ENCODE measurements around the gene KRT16.
A peak's percentile ranks its signal among the peaks of the same experiment; 100 is the strongest.

KRT16 gene

DNA sequence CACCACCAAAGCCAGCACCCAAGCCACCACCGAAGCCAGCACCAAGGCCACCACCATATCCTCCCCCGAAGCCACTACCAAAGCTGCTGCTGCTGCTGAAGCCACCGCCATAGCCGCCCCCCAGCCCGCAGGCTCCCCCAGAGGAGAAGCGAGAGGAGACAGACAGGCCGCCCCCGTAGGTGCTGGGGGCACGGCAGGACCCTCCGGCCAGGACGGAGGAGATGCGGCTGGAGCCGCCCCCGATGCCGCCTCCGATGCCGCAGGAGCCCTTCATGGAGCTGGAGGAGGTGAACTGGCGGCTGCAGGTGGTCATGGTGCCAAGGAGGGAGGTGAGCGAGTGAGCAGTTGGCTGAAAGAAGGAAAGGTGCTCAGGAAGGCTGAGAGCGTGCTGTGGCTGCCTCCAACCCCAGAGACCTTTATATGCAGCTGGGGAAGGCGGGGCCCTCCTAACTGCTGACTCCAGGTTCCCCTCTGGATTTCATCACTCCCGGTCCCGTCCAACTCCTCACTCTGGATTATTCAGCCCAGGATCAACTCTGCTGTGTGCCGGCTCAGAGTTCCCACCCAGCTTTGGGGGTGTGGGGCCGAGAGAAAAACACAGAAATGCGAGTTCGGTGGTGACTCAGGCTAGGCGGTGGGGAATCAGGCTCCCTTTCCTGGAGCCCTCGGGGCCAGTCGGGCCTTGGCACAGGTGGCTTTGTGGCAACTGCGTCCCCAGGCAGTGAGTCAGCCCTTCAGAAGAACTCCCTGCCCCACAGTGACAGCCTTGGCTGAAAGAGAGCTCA lies at the start of gene KRT16:
Gene KRT16 (minus strand): TSS at position 392 of the 785 bp plus-strand sequence. CDS start 79 bp downstream, at position 313.
- DNase-seq (ENCODE audit: low read depth), result peak; percentile 5

DNA sequence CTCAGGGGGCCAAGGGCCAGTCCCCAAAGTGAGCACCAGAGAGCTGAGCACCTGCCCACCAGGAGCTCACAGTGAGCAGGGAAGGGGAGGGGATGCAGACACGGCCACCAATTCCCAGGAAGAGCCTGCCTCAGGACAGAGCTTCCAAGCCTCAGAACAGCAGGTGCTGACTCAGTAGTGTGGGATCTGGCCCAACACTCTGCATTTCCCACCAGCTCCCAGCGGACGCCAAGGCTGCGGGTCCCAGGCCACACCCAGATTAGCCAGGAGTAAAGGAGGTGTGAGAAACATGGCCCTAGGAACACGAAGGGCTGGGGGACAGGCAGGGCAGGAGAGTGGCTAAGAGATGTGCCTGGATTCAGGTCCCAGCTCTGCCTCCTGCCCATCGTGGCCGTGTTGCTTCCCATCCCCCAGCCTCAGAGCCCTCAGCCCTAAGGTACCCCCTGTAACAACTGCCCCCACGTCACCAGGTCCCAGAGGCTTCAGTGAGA lies 47.7 kb upstream of the KRT16 start:
- no peak for DNase-seq (ENCODE audit: low read depth)

DNA sequence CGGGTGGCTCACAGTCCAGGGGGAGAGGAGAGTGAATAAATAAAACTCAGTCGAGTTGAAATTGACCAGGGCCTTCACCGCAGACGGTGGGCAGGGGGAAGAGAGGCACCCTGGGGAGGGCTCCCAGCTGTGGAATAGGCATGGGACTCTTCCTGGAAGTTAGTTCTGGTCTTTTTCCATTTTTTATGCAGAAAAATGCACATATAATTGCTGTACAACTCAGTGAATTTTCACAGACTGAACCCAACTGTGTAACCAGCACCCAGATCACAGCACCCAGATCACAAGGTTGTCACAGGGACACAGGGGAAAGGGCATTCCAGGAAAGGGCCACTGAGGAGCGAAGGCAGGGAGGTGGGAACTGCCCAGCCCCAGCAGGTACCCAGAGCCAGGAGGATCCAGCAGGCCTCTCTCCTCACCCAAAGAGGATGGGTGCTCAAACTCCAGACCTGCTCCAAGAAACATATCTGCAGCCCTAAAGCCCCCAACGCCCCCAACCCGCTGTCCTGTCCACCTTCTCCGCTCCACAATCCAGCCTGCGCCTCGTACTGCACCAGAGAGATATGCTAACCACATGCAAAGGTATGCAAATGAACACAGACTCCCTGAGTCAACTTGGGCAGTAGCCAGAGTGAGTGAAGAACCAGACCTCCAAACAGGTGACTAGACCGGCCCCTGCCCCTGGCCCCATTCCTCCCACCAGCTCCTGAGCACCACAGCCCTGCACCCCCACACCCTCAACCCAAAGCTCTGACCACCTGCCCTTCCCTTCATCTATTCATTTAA lies 47.1 kb upstream of the KRT16 start:
- DNase-seq (ENCODE audit: low read depth), result no peak

DNA sequence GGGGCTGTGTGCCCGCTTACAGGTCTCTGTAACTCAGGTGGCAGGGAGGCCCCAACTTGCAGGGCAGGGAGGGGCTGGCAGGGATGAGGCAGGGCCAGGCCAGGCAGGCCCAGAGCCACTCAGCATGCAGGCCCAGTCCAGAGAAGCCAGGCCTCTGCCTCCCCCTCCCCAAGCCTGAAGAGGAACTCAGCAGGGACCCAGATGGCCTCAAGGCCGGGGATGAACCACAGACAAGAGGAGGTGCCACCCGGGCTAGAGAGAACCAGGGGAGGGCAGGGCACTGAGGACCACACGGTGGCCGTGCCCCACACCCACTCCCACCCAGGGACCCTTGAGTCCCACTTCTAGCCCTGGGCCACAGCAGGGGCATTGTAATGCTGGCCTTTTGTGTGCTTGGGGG lies 46.3 kb upstream of the KRT16 start:
- no peak for DNase-seq (ENCODE audit: low read depth)

DNA sequence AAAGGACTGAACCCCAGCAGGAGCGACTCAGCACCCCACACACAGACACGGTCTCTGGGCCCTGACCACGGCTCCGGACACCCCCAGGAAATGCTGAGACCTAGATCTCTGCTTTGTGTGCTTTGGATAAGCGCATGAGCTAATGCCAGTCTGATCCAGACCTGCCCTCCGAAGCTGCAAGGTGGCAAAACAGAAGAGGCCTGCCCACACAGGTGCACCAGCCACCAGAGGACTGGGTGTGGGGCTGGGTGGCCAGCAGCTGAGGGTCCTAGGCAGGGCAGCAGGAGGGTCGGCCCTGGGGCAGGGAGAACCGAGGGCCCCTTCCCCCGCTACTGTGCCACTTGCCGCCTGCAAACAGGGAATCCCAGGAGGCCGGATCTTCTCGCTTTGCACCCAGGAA lies 45.4 kb upstream of the KRT16 start:
- no peak for DNase-seq (ENCODE audit: low read depth)

DNA sequence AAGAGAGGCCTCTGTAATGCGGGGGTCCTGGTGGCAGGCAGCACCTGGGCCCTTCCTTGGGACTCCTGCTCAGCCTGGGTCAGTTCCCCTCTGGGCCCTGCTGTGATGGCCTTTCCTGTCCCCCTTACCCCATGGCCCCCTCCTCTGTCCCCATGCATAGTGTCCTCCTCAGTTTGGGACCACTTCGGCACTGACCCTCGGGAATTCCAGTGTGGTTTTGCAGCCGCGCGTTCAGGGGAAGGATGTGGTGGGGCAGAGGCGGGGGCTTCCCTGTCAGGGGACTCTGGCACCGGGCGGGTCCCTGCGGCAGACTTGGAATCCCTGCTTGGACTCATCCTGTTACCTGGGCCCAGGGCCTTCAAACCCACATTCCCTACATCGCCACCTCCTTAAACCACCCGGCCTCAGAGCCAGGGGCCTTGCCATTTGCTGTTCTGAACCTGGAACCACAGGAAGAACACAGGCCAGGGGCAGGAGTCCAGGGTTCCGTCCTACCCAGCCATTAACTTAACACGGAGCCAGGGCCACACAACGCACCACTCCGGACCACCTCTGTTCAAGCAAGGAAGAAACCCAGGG lies 44.7 kb upstream of the KRT16 start:
- DNase-seq (ENCODE audit: low read depth), result no peak

DNA sequence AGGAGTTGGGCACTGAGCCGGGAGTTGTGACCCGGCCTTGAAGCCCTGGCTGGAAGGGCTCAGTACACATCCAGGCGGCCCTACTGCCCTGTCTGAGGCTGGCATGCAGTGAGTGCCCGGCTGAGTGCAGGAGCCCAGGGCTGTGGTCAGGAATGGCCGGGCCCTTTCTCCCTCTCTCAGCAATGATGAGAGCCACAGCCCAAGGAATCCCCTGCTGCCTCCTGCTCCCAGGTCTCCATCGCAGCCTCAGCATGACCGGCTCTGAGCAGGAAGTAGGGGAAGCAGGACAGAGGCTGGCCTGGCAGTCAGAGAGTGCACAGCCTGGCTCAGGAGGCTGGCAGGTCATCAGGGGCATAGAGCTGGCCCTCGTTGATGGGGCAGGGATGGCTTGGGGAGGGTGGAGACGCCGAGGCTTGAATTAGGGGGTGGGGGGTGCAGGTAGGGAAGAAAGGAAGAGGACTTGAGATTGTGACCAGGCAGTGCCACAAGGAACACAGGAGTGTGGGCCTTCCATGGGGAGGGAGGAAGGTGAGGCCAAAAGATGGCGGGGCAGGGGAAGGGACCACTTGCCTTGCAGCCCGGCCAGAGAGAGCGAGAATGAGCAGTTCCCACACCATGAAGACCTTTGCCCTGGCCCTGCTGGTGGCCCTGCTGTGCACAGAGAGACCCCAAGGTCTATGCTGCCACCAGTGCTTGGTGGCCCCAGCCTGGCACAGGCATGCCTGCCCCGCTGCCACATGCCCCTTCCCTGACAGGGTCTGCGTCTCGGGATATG lies 43.9 kb upstream of the KRT16 start:
- DNase-seq (ENCODE audit: low read depth), result no peak

DNA sequence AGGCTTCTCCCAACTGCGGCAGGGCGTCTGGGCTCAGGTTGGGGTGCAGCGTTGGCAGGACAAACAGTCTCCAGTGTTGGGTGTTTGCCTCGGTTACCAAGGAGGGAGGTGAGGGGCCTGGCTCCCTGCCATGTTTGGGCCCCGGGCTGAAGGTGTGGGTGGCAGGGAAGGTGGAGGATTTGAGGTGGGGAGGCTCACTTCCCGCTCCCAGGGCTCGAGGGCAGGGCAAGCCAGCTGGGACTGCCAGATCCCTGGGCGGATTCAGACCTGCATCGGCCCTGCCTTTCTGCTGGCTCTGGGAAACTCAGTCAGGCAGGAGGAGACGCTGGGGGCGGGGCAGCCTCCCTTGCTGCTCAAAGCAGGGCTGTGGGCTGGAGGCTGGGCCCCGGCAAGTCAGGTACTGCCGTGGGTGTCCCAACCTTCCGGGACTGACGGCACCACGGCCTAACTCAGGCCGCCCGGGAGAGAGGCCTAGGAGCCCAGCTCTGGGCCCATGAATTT lies 43.1 kb upstream of the KRT16 start:
- no peak for DNase-seq (ENCODE audit: low read depth)

DNA sequence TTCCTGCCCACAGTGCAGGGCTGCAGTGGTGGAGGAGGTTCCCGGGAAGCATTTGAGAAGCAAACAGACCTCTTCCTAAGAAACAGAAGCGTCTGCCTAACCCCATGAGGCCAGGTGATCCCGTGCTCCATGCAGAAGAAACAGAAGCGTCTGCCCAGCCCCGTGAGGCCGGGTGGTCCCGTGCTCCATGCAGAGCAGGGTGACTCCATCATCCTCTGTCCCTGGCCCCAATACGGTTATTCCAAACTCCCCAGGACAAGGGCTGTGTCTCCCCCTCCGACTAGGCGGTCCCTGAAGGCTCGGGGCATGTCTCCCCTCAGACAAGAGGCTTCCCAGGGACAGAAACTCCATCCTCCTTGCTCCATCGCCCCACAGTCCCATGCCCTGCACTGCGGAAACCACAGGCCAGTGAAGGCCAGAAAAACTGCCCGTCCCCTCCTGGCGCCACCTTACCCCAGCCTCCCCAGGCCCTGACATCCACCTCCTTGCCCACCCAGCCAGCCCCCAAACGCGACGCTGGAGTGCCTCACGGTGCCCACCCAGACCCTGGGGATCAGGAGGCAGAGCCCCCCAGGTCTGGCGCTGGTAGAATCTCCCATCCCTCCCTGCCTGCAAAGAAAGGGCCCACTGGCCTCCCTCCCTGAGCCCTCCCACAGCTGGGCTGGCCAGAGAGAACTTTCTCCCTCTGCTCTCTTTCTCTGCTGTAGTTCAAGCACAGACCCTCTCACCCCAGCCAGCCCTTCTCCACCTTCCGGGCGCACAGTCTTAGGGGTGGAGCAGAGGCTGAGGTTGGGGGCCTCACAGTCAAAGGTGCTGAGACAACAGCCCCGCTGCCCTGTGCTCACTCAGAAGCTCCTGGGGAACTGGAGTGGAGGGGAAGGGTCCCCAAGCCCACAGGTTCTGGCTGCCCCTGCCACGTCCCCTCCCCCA lies 42.4 kb upstream of the KRT16 start:
- no peak for DNase-seq (ENCODE audit: low read depth)

DNA sequence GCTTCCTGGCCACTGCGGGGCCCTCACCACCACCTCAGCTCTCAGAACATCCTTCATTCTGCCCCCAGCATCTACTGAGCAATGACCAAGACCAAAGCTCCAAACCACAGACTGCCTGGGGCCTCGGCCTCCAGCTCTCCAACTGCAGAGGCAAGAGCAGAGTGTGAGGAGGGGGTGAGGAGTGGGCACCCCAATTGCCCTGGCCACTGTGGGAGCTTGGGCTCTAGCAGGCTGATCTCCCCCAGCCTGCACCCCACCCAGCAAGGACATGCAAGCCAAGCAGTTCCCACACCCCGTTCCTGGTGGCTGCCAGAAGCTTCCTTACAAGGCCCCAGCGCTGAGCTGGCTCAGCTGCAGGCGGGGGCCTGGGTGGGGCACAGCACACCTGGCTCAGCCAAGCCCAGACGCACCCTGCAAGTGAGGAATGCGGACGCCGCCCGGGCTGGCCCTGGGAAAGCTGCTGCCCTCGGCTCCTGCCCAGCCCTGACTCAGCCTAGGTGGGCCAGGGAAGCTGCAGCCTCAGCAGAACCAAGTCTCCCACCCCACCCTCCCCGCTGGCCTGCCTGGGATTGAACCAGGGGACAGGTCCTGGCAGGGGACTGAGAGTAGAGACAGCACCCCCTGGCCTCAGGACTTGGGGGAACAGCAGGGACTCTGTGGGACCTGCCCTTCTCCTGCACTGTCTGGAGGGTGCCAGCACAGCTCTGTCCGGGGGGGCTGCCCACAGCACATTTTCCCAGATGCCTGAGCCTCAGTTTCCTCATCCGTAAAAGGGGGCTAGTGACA lies 41.5 kb upstream of the KRT16 start:
- DNase-seq (ENCODE audit: low read depth), result no peak

DNA sequence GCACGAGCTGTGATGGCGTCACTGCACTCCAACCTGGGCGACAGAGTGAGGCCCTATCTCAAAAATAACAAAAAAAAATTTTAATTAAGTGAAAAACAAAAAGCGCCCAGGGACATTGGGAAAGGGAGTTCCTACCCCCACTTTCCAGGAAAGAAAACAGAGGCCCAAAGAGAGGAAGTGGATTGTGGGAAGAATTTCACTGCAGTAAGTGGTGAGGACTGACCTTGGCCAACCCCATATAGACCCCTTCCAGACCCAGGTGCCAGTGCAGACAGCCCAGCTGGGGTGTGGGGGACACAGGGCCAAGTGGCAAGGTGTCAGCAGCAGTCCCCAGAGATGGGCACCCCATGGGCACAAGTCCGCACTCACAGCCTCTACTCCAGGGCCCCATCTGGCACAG lies 40.9 kb upstream of the KRT16 start:
- no peak for DNase-seq (ENCODE audit: low read depth)

DNA sequence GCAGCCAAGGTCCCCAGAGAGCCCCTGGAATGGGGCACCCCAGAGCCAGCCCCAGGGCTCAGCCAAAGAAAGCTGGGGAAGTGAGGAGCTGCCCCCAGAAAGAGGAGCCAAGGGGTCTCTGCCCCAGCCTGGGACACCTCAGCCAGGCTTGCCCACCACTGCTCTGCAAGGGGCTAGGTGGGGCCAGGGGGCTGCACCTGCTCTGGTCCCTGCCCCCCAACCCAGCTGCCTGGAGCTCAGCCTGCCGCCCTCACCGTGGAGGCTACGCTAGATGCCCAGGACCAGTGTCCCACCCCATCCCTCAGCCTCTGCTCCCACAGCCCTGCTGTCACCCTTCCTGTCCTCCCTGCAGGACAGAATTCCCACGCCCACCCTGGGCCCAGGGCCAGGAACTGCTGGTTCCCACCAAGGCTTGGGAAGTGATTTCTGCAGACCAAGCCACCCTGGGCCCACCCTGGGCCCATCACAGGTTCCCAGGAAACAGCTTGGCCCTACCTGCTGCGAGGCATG lies 39.9 kb upstream of the KRT16 start:
- DNase-seq (ENCODE audit: low read depth), result no peak

DNA sequence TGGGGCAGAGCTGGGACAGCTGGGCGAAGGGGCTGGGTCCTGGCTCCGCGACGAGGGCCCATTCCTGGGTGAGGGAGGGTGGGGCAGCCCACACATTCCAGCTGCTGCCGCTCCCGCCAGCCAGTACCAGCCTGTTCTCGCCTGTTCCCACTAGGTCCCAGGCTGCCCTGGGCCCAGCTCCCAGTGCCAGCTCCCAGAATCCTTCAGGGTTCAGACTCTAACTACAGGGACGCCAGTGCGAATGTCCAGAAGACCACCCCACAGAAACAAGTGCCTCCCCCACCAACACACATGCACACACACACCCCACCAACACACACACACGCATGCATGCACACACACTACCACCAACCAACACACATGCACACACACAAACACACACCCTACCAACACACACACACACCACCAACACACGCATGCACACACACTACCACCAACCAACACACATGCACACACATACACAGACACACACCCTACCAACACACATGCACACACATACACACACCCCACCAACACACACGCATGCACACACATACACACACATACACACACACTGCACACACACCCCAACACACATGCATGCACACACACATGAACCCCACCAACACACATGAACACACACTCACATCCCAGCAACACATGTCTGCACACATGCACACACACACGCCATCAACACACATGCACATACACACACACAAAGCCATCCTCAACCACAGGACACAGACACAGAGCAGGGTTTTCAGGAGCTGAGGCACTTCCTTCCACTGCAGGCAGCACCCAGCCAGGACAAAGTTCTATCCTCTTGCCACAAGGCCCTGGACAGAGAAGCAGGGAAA lies 39.3 kb upstream of the KRT16 start:
- no peak for DNase-seq (ENCODE audit: low read depth)

DNA sequence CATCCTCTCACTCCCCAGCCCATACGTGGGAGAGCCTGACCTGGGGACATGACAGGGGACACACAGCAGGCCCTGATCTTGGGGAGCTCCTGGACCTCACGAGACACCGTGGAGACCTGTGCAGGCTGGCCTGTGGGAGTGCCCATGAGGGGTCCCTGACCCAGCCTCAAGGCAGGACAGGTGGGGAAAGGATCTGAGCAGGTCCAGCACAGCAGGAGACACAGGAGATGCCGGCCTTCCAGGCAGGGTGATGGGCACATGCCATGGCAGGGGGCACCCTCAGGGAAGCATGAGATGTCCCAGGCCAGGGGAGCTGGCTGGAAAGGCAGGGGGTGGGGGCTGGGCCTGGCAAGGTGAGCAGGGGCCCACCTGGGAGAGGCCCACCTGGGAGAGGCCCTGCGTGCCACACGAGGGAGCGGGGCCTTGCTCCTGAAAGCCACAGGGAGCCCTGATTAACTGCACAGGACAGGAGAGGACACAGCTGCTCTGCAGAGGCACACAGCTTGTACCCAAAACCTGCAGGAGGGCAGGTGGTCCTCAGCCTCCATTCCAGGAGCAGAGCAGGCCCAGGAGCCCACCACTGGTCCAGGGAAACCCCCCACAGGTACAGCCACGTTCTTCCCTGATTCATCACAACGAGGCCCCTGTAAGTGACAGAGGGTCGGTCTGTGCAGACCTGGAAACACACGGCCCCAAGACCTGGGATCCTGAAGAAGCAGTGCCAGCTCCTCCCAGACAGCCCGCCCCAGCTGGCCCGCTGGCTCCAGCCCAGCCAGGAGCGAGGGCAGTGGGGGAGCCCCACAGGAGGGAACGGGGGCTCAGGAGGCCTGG lies 38.4 kb upstream of the KRT16 start:
- DNase-seq (ENCODE audit: low read depth), result no peak

DNA sequence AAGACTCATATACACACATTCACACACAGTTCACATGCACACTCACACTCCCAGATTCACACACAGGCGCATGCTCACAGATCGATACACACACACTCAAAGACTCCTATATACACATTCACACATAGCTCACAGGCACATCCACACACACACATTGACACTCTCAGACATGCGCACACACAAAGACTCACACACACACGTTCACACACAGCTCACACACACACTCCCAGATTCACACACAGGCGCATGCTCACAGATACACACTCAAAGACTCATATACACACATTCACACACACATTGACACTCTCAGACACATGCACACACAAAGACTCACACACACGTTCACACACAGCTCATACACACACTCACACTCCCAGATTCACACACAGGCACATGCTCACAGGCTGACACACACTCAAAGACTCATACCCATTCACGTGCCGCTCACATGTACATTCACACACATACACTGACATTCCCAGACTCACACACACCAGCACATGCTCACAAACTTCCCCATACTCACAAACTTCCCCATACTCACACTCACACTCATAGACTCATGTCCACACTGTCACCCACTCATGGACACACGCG lies 37.5 kb upstream of the KRT16 start:
- no peak for DNase-seq (ENCODE audit: low read depth)

DNA sequence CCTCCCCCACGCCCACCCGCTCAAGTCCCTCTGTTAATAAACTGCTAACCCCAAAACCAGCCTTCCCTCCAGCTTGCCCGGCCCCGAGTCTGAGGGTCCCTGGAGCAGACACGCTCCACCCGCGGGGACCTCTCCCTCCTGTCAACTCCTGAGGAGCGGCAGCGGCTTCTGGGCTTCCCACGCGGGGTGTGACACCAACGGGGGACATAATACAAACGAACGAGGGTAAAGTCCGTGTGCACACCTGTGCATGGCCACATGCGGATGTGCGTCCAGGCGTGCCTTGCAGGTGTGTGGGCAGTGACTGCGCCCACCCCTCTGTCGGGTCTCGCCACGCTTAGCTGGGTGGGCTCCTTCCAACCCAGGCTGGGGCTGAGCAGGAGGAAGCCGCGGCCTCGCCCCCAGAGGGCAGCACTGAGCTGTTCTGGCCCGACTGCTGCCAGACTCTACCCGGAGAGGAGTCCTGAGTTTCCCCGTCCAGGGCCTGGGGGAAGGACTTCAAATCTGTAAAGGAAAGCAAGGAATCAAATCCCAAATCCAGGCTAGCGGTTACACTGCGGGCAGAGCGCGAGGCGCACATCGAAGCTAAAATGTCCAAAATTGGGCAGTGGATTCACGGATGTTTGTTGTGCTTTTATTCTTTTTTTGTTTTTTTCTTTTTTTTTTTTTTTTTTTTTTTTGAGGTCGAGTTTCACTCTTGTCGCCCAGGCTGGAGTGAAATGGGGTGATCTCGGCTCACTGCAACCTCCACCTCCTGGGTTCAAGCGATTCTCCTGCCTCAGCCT lies 36.0 kb upstream of the KRT16 start:
- peak; percentile 74 for DNase-seq (ENCODE audit: low read depth)

DNA sequence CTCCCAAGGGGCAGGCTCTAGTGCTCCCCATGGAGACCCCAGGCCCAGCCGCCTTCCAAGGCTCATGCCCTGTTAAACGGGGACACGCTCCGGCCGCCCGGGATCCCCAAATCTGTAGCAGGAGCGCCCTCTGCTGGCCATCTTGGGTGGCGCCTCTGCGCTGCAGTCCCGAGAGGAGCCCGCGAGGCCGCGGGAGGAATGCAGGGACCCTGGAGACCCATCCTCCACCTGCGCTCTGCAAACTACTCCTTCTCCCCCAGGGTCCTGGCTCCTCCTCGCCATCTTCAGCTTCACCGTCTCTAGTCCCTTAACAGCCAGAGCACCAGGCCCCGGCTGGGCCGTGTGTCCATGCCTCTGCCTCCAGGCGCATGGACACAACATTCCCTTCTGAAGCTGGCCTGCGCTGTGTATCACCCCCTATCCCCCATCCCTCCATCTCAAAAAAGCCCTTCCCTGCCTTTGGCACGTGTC lies 35.4 kb upstream of the KRT16 start:
- DNase-seq (ENCODE audit: low read depth), result peak; percentile 49
